Epithelial cell of esophagus (primary cell): ENCODE measurements around the gene FYB2.

Source experiments
- DNase-seq: peaks from one replicate; pipeline ENCODE4 v3.0.0; 2010; ENCODE audit warnings: low read depth
- H3K4me3 ChIP-seq: 2 replicates; pipeline ENCODE4 v1.5.1; 2011; ENCODE audit warnings: mild to moderate bottlenecking, low read length, control low read depth
- TF ChIP-seq, protein P1 (sequence below): IDR thresholded peaks from 2 replicates; pipeline ENCODE4 v1.5.1; 2011; ENCODE audit warnings: low read depth, mild to moderate bottlenecking, low read length, control low read depth, inconsistent platforms; ENCODE audit not compliant: insufficient read depth; ENCODE audit errors: missing control alignments

The FYB2 gene

DNA sequence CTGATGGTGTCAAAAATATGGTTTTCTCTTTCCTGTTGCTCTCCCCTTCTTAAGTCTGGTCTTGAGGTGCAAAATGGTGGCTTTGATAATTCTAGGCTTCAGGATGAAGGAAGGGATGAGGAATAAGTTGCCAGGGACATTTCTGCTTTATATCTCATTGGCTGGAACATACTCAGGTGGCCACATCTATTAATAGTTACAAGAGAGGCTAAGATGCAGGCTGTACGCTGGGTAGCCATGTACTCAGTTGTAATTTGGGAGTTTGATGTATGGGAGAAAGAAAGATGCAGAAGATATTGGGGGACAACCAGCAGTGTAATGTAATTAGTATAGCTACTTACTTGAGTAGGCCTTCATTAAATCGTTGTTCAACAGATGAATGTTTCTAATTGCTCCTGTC, 148.9 kb downstream of the FYB2 start:
- TF ChIP-seq, protein P1, sequence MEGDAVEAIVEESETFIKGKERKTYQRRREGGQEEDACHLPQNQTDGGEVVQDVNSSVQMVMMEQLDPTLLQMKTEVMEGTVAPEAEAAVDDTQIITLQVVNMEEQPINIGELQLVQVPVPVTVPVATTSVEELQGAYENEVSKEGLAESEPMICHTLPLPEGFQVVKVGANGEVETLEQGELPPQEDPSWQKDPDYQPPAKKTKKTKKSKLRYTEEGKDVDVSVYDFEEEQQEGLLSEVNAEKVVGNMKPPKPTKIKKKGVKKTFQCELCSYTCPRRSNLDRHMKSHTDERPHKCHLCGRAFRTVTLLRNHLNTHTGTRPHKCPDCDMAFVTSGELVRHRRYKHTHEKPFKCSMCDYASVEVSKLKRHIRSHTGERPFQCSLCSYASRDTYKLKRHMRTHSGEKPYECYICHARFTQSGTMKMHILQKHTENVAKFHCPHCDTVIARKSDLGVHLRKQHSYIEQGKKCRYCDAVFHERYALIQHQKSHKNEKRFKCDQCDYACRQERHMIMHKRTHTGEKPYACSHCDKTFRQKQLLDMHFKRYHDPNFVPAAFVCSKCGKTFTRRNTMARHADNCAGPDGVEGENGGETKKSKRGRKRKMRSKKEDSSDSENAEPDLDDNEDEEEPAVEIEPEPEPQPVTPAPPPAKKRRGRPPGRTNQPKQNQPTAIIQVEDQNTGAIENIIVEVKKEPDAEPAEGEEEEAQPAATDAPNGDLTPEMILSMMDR, result no peak
- DNase-seq, result no peak
- no peak overlapping the region for H3K4me3 ChIP-seq
